Subcutaneous abdominal adipose tissue (tissue), 5 donors: ENCODE results near the gene RBMS3.
A peak's percentile ranks its signal among the peaks of the same experiment; 100 is the strongest.

Experiments used
- H3K27ac ChIP-seq: one replicate; pipeline ENCODE4 v1.7.0; 2013; ENCODE audit warnings: low read depth, mild to moderate bottlenecking, inconsistent platforms, low read length, moderate library complexity
- H3K27me3 ChIP-seq, 5 donors: one replicate each; pipeline ENCODE4 v1.7.0; 2013; ENCODE audit warnings: low read length in 5 of 5, inconsistent platforms in 1 of 5; ENCODE audit not compliant: control insufficient read depth in 5 of 5, insufficient read depth in 4 of 5
- H3K36me3 ChIP-seq, 5 donors: one replicate each; pipeline ENCODE4 v1.7.0; 2013; ENCODE audit warnings: low read length in 5 of 5; ENCODE audit not compliant: control insufficient read depth in 5 of 5, insufficient read depth in 5 of 5
- H3K4me1 ChIP-seq, 5 donors: one replicate each; pipeline ENCODE4 v1.7.0; 2013; ENCODE audit warnings: low read length in 5 of 5, mild to moderate bottlenecking in 3 of 5, moderate library complexity in 1 of 5; ENCODE audit not compliant: control insufficient read depth in 5 of 5, insufficient read depth in 5 of 5
- H3K4me3 ChIP-seq, 5 donors: one replicate each; pipeline ENCODE4 v1.7.0; 2013; ENCODE audit warnings: low read length in 5 of 5, low read depth in 1 of 5
- H3K9ac ChIP-seq, 5 donors: one replicate each; pipeline ENCODE4 v1.7.0; 2013; ENCODE audit warnings: low read length in 5 of 5, mild to moderate bottlenecking in 4 of 5, moderate library complexity in 3 of 5
- H3K9me3 ChIP-seq, 5 donors: one replicate each; pipeline ENCODE4 v1.7.0; 2013; ENCODE audit warnings: low read length in 5 of 5; ENCODE audit not compliant: control insufficient read depth in 5 of 5
- donor health status: healthy.
- donor health status: healthy.
- donor health status: healthy.
- donor health status: healthy.
- donor health status: healthy.

Gene RBMS3

GRCh38 chr3:29758434-29759322 is 477.8 kb downstream of the RBMS3 start:
- Histone ChIP-seq H3K4me1 (peaks cover 8 to 33% (median 30%) of the 10 kb centered on the region in 5 donors), H3K27me3 (no peaks in the 10 kb centered on the region), H3K9ac (peak overlapping the region; percentile 22 to 90 (median 39)), H3K4me3 (peak overlapping the region in 1 of 5 donors; percentile 12), H3K36me3 (no peaks in the 10 kb centered on the region), H3K9me3 (no peaks in the 10 kb centered on the region), H3K27ac (peak overlapping the region; percentile 91)

GRCh38 chr3:29759411-29760225 is 478.7 kb downstream of the RBMS3 start:
- H3K9ac ChIP-seq = peak overlapping the region; percentile 14 to 90 (median 39)
- peak overlapping the region in 2 of 5 donors; percentile 12 to 43 for H3K4me3 ChIP-seq
- H3K4me1 ChIP-seq = peaks cover 8 to 40% (median 35%) of the 10 kb centered on the region in 5 donors
- H3K36me3 ChIP-seq = no peaks in the 10 kb centered on the region
- no peaks in the 10 kb centered on the region for H3K9me3 ChIP-seq
- H3K27ac ChIP-seq = peak overlapping the region; percentile 91
- no peaks in the 10 kb centered on the region for H3K27me3 ChIP-seq

GRCh38 chr3:29760226-29760685 is 479.4 kb downstream of the RBMS3 start:
- peak overlapping the region in 2 of 5 donors; percentile 22 to 90 for H3K9ac ChIP-seq
- no peak overlapping the region for H3K4me3 ChIP-seq
- no peaks in the 10 kb centered on the region for H3K27me3 ChIP-seq
- no peaks in the 10 kb centered on the region for H3K36me3 ChIP-seq
- H3K9me3 ChIP-seq = no peaks in the 10 kb centered on the region
- H3K4me1 ChIP-seq = peaks cover 8 to 40% (median 37%) of the 10 kb centered on the region in 5 donors
- peak overlapping the region; percentile 91 for H3K27ac ChIP-seq

- no peak overlapping the region for H3K4me3 ChIP-seq
- no peaks in the 10 kb centered on the region for H3K36me3 ChIP-seq
- H3K9ac ChIP-seq = no peak overlapping the region
- H3K27ac ChIP-seq = peak overlapping the region; percentile 55
- H3K9me3 ChIP-seq = no peaks in the 10 kb centered on the region
- H3K4me1 ChIP-seq = peaks cover 8 to 40% (median 37%) of the 10 kb centered on the region in 5 donors
- H3K27me3 ChIP-seq = no peaks in the 10 kb centered on the region
These were observed 480.6 kb downstream of the RBMS3 start for GRCh38 chr3:29761517-29761916.

- H3K4me1 ChIP-seq = peaks cover 8 to 34% (median 29%) of the 10 kb centered on the region in 5 donors
- no peaks in the 10 kb centered on the region for H3K36me3 ChIP-seq
- H3K27ac ChIP-seq = peak overlapping the region; percentile 52
- H3K27me3 ChIP-seq = no peaks in the 10 kb centered on the region
- no peaks in the 10 kb centered on the region for H3K9me3 ChIP-seq
- no peak overlapping the region for H3K4me3 ChIP-seq
- peak overlapping the region in 1 of 5 donors; percentile 28 for H3K9ac ChIP-seq
These were observed 482.2 kb downstream of the RBMS3 start for GRCh38 chr3:29763115-29763514.

- Histone ChIP-seq H3K9ac (peak overlapping the region in 1 of 5 donors; percentile 19), H3K36me3 (no peaks in the 10 kb centered on the region), H3K27me3 (no peaks in the 10 kb centered on the region), H3K4me1 (peaks cover 8 to 27% (median 20%) of the 10 kb centered on the region in 5 donors), H3K27ac (peak overlapping the region; percentile 52), H3K4me3 (no peak overlapping the region), H3K9me3 (no peaks in the 10 kb centered on the region)
These were observed 483.2 kb downstream of the RBMS3 start for GRCh38 chr3:29764041-29764440.

- no peak overlapping the region for H3K4me3 ChIP-seq
- peak overlapping the region in 1 of 5 donors; percentile 29 for H3K9ac ChIP-seq
- H3K27ac ChIP-seq = peak overlapping the region; percentile 32
- no peaks in the 10 kb centered on the region for H3K27me3 ChIP-seq
- no peaks in the 10 kb centered on the region for H3K36me3 ChIP-seq
- peaks cover 1 to 20% (median 13%) of the 10 kb centered on the region in 5 donors for H3K4me1 ChIP-seq
- no peaks in the 10 kb centered on the region for H3K9me3 ChIP-seq
These were observed 483.9 kb downstream of the RBMS3 start for GRCh38 chr3:29764603-29765254.

- Histone ChIP-seq H3K4me3 (no peak overlapping the region), H3K4me1 (peaks cover 0 to 4% (median 0%) of the 10 kb centered on the region in 5 donors), H3K9me3 (no peaks in the 10 kb centered on the region), H3K27me3 (no peaks in the 10 kb centered on the region), H3K36me3 (no peaks in the 10 kb centered on the region), H3K27ac (no peak overlapping the region), H3K9ac (no peak overlapping the region)
These were observed 490.7 kb downstream of the RBMS3 start for GRCh38 chr3:29771602-29772001.

GRCh38 chr3:29772436-29772835 is 491.6 kb downstream of the RBMS3 start:
- Histone ChIP-seq H3K4me1 (peaks cover 0 to 4% (median 0%) of the 10 kb centered on the region in 5 donors), H3K27ac (no peak overlapping the region), H3K9me3 (no peaks in the 10 kb centered on the region), H3K27me3 (no peaks in the 10 kb centered on the region), H3K4me3 (no peak overlapping the region), H3K9ac (no peak overlapping the region), H3K36me3 (no peaks in the 10 kb centered on the region)
